ENCODE measurements around the gene BRINP1.

The BRINP1 gene

DNA sequence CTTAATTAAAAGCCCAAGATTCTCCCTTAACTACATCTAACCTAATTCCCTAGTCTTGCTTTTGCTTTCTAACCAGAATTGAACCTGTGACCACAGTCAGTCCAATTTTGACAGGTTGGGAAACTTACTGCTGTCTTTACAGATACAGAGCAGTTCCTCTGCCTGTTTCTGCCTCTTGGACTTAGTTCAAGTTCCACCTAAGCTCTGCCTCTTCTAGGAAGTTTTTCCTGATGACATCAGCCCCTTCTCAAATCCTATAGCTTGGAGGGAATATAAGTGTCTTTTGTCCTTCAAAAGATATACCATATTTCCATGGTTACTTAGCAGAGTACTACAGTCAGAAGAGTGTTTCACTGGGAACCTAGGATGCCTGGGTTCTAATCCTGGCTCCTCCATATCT lies 31.7 kb downstream of the BRINP1 start:
- no peak for DNase-seq

DNA sequence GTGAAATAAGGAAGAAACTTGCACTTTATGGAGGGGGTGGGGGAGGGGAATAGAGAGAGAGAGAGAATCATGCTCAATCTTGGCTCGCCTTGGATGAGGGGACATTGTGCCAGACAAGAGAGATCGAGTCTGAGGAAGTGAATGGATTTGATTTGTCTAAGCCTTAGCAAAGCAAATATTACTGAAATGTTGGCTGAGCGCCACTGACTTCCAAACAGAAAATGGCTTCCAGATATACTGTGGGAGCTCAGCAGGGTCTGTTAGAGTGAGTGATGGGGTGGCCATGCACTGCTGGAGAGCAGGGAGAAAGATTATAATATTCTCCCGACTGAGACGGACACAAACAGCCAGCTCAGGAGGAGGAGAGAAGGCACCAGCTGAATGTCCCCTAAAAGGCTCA lies 34.5 kb downstream of the BRINP1 start:
- no peak for DNase-seq

- no peak for DNase-seq
Measured at GRCh38 chr9:119333507-119334229, 35.6 kb downstream of the BRINP1 start.

- no peak for DNase-seq
Measured at GRCh38 chr9:119332522-119332921, 36.7 kb downstream of the BRINP1 start.

GRCh38 chr9:119322184-119322583 lies 47.1 kb downstream of the BRINP1 start:
- no peak for DNase-seq

- no peak for DNase-seq
Measured at GRCh38 chr9:119318371-119318770, 50.9 kb downstream of the BRINP1 start.

GRCh38 chr9:119313846-119314245 lies 55.4 kb downstream of the BRINP1 start:
- no peak for DNase-seq

DNA sequence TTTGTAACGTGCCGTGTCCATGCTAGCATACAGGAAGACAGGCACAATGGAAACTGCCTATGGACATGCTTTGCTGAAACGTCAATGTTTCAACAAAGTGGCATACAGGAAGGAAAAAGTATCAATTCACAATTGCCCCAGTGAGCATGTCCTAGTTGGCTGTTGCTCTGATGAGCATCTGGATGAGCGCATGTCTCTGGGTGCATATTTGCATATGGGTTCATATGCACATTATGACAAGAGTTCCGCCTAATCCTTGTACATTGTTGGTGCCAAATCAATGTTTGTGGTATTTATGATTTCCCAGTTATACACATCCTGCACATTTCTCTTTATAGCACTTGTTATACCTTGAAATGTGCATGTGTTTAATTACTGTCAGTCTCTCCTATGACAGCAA lies 58.5 kb downstream of the BRINP1 start:
- DNase-seq: no peak

DNA sequence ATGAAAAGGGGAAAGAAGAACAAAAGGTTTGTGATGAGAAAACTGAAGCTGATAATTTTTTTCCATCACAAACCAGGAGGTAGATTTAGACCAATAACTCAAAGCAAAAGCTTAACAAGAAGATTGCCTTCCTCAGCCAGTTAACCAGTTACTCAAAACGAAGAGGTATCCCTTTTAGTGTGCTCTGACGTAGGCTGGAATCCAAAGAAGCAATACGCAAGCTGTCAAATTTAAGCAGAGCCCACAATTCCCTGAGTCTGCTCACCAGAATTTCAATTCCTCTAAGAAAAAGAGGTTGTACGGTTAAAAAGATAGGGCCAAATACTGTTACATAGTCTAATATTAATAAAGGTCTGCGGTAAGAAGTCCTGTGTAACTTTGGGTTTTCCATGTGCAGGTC lies 61.8 kb downstream of the BRINP1 start:
- no peak for DNase-seq

GRCh38 chr9:119304555-119304954 lies 64.7 kb downstream of the BRINP1 start:
- DNase-seq: no peak

GRCh38 chr9:119302988-119303698 lies 66.1 kb downstream of the BRINP1 start:
- no peak for DNase-seq

GRCh38 chr9:119298076-119298853 lies 71.0 kb downstream of the BRINP1 start:
- DNase-seq: no peak

DNA sequence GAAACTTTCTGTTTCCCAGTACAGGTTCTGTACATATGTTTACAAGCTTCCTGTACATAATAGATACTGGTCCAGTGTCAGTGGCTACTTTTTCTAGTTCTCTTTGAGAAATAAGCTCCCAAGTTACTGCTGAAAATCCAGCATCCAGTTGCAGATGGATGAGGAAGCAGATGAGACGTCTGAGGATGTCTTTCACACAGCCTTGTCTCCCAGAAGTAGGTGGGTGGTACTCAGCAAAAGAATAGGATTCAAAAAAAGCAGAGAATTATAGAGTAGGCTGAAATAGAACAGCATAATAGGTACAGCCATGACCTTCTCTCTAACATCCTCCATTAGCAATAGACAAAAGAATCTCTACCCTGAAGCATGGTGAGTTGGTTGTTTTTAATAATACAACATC lies 77.7 kb downstream of the BRINP1 start:
- DNase-seq: no peak

DNA sequence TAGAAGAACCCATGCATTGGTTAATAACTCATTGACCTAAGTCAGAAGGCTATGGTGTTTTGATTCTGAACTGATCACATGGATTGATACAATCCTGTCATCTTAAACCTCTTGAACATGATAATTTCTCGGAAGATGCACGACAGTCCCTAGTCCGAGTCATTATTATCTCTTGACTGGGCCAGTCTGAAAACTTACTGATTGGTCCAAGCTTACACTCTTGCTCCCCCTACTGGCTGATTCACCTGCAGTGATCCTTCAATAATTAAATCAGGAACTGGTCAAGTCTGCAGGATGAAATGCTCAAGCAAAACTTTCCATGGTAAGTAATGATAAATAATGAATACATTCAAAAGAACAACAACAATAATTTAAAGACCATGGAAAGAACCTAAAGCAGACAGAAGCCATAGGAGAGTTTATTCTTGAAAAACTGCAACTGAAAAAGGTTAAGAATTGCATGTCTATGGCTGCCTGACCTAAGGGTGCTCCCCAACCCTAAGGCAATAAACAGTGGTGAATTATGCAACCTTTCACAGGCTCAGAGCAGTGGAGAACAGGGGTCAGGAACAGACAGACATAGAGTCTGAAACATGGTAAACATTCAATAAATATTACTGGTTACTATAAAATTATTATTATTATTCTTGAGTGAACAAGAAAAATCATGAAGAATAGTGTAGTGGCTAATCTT lies 79.3 kb downstream of the BRINP1 start:
- DNase-seq: no peak

GRCh38 chr9:119284587-119285337 lies 84.5 kb downstream of the BRINP1 start:
- DNase-seq: no peak

DNA sequence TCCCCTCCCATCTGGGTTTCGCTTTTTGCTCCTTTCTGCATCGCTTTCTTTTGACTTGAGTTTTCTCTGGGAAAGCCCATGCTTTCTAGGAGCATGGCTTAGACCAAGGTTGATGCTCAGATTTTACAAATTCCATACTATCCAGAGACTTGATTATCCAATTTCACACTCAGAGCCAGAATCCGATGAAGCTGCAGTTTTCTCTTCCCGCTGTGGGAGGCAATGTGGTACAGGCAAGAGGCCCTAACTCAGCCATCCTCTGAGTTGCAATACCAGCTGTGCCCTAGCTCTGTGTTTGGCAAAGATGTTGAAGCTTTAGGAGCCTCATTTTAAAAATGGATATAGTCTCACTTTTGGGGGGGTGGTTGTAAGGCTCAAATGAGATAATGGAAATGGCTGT lies 85.1 kb downstream of the BRINP1 start:
- no peak for DNase-seq

DNA sequence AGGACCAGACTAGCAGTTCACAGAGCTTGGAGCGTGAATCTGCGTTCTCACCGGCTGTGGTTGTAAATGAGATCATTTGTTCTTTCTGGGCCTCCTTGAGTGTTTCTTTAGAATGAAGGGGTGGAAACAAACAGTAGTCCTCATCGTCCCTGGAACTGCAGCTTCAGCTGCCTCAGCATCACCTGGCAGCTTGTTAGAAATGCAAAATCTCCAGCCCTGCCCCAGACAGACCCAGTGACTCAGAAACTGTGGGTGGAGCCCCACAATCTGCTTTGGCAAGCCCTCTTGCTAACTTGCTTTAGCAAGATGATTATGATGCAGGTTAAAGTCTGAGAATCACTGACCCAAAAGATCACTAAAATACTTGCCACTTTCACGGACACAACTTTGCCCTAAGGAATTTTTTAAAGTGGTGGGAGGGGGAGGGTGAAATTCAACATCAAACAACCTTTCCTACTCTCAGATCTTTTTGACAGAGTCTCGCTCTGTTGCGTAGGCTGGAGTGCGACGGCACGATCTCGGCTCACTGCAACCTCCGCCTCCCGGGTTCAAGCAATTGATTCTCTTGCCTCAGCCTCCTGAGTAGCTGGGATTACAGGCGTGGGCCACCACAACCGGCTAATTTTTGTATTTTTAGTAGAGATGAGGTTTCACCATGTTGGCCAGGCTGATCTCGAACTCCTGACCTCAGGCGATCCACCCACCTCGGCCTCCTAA lies 86.0 kb downstream of the BRINP1 start:
- no peak for DNase-seq

- no peak for DNase-seq
Measured at GRCh38 chr9:119282476-119283077, 86.7 kb downstream of the BRINP1 start.

DNA sequence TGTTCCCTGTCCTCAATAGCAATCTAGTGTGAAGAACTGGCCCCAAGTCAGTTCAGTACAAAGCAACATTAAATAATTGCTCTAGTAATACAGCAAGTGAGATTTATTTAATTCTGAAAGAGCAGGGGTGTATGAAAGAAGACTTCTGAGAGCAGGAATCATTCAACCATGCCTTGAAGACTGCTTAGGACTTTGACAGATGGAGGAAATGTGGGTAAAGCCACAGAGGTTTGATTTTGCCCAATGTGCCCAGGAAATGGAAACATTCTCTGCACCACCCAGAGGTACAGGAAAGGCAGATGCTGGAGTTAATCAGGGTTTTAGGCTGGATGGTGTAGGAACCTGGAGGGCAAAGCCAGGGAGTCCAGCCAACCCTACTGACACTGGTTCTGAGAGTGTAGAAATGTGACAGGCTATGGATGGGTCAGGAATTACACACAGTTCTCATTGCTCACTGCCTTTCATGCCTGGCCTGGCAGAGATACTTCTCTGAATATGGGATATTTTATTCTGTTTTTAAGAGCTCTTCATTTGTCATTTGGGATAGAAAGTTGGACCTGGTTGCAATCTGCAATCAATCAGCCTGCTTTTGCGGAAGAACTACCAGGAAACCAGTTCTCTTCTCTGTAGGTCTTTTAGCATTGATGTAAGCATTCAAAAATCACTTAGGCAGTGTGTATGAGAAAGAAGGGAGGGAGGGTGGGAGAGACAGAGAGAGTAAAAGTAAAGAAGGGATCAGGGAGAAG lies 88.3 kb downstream of the BRINP1 start:
- no peak for DNase-seq

DNA sequence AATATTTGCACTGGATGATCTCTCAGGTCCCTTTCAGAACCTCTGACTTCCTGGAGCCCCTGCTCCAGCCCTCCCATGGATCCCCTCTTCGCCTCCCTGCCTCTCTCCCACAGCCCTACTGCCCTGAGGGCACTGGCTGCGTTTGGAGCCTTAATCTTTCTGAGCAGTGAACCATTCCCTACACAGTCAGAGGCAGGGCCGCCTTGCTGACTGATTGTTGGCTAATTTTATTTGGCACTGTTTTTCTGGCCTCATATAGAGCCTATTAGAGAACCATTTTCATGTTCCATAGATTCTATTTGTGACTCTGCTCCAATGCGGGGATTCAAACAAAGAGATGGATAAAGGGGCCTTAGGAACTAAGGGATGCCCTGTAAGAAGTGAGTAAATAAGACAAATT lies 91.1 kb downstream of the BRINP1 start:
- DNase-seq: no peak

Data from stimulated activated naive CD4-positive, alpha-beta T cell (primary cell).